DND-41 (cell line): ENCODE results near the gene ST6GALNAC4.
A peak's percentile ranks its signal among the peaks of the same experiment; 100 is the strongest.

Source experiments
- ATAC-seq: fragments of 200-7000 bp; cut with Tn5 transposase; 3 replicates; pipeline ENCODE4 v1.9.1; 2021; ENCODE audit warnings: low read depth; ENCODE audit not compliant: insufficient read depth
- DNase-seq: peaks from one replicate; pipeline ENCODE4 v3.0.0-alpha.2; 2020
- H2AFZ ChIP-seq: 2 replicates; pipeline ENCODE4 v1.6.0; 2012; ENCODE audit warnings: low read depth, low read length
- H3K27ac ChIP-seq: 2 replicates; pipeline ENCODE4 v1.5.1; 2012; ENCODE audit warnings: low read length, inconsistent platforms
- H3K27me3 ChIP-seq: fragments of 200-600 bp; sonication (generic); 2 replicates; pipeline ENCODE4 v1.6.0; 2012; ENCODE audit warnings: low read length, mild to moderate bottlenecking, inconsistent platforms; ENCODE audit not compliant: insufficient read depth, poor library complexity
- H3K36me3 ChIP-seq: 2 replicates; pipeline ENCODE4 v1.5.1; 2012; ENCODE audit warnings: low read length, inconsistent platforms; ENCODE audit not compliant: insufficient read depth
- H3K4me1 ChIP-seq: 2 replicates; pipeline ENCODE4 v1.5.1; 2012; ENCODE audit warnings: mild to moderate bottlenecking, low read length; ENCODE audit not compliant: insufficient read depth
- H3K4me2 ChIP-seq: 2 replicates; pipeline ENCODE4 v1.6.0; 2012; ENCODE audit warnings: mild to moderate bottlenecking, moderate library complexity, low read length, inconsistent platforms; ENCODE audit not compliant: insufficient read depth
- H3K4me3 ChIP-seq, 2 experiments: fragments of 200-600 bp in 1 of 2; shearing (Covaris generic) in 1 of 2; 2 replicates each; pipeline ENCODE4 v1.5.1; 2012 to 2016; ENCODE audit warnings: inconsistent platforms in 2 of 2, low read length in 2 of 2, mild to moderate bottlenecking in 2 of 2, low read depth in 1 of 2, moderate library complexity in 1 of 2
- H3K79me2 ChIP-seq: 2 replicates; pipeline ENCODE4 v1.6.0; 2012; ENCODE audit warnings: low read length, inconsistent platforms; ENCODE audit not compliant: insufficient read depth
- H3K9ac ChIP-seq: 2 replicates; pipeline ENCODE4 v1.6.0; 2012; ENCODE audit warnings: low read depth, mild to moderate bottlenecking, inconsistent platforms, low read length, moderate library complexity
- H3K9me3 ChIP-seq: 2 replicates; pipeline ENCODE4 v1.5.1; 2012; ENCODE audit warnings: low read length, moderate library complexity, mild to moderate bottlenecking, inconsistent platforms; ENCODE audit not compliant: insufficient read depth, severe bottlenecking
- H4K20me1 ChIP-seq: 2 replicates; pipeline ENCODE4 v1.6.0; 2012; ENCODE audit warnings: low read length; ENCODE audit not compliant: insufficient read depth
- CTCF ChIP-seq: IDR thresholded peaks from 2 replicates; pipeline ENCODE4 v1.5.1; 2012; ENCODE audit warnings: borderline replicate concordance, low read length, moderate library complexity, mild to moderate bottlenecking; ENCODE audit not compliant: poor library complexity, severe bottlenecking; ENCODE audit errors: extremely low read depth
- EZH2 ChIP-seq: IDR thresholded peaks from 3 replicates; pipeline ENCODE4 v1.6.1; 2012; ENCODE audit warnings: borderline replicate concordance, low read depth, mild to moderate bottlenecking, moderate library complexity, low read length, inconsistent platforms; ENCODE audit not compliant: severe bottlenecking

Gene ST6GALNAC4

GRCh38 chr9:127943731-127944144 lies 26.9 kb upstream of the ST6GALNAC4 start:
- peaks cover 22% of the 10 kb centered on the region; the same call in 1 of the 2 replicates for H3K36me3 ChIP-seq
- H3K9me3 ChIP-seq = no peaks in the 10 kb centered on the region
- peaks cover 6% of the 10 kb centered on the region; the same call in 1 of the 2 replicates for H3K4me1 ChIP-seq
- no peaks in the 10 kb centered on the region; the same call in 1 of the 2 replicates for H4K20me1 ChIP-seq
- DNase-seq (peak; percentile 83), ATAC-seq (peak; percentile 91)
- peak; percentile 83 for TF ChIP-seq CTCF
- no peak for TF ChIP-seq EZH2
- H3K4me2 ChIP-seq = no peak overlapping the region
- H3K79me2 ChIP-seq = no peaks in the 10 kb centered on the region
- H3K9ac ChIP-seq = no peak overlapping the region
- H3K27ac ChIP-seq = peak overlapping the region; percentile 50; the same call in 1 of the 2 replicates
- no peaks in the 10 kb centered on the region for H3K27me3 ChIP-seq
- no peak overlapping the region for H2AFZ ChIP-seq
- no peak overlapping the region for H3K4me3 ChIP-seq

- no peak overlapping the region for H2AFZ ChIP-seq
- DNase-seq (no peak), ATAC-seq (no peak; the same call in 2 of the 3 replicates)
- H3K4me3 ChIP-seq = no peak overlapping the region
- peaks cover 9% of the 10 kb centered on the region for H3K4me1 ChIP-seq
- peaks cover 22% of the 10 kb centered on the region; the same call in 1 of the 2 replicates for H3K36me3 ChIP-seq
- H3K9ac ChIP-seq = no peak overlapping the region
- no peaks in the 10 kb centered on the region for H3K9me3 ChIP-seq
- TF ChIP-seq EZH2 = no peak
- TF ChIP-seq CTCF = no peak
- H3K79me2 ChIP-seq = no peaks in the 10 kb centered on the region
- H3K4me2 ChIP-seq = no peak overlapping the region
- no peaks in the 10 kb centered on the region for H3K27me3 ChIP-seq
- H3K27ac ChIP-seq = no peak overlapping the region
- H4K20me1 ChIP-seq = no peaks in the 10 kb centered on the region
Observed at GRCh38 chr9:127943011-127943662, 26.3 kb upstream of the ST6GALNAC4 start.

- Histone ChIP-seq H3K9ac (peak overlapping the region; percentile 1; the same call in 1 of the 2 replicates), H3K36me3 (peaks cover 22% of the 10 kb centered on the region; the same call in 1 of the 2 replicates), H3K79me2 (peaks cover 2% of the 10 kb centered on the region), H3K4me1 (peaks cover 13% of the 10 kb centered on the region), H3K27ac (no peak overlapping the region), H3K27me3 (no peaks in the 10 kb centered on the region), H2AFZ (no peak overlapping the region), H3K4me3 (no peak overlapping the region), H3K9me3 (no peaks in the 10 kb centered on the region), H3K4me2 (no peak overlapping the region), H4K20me1 (no peaks in the 10 kb centered on the region)
- peak; percentile 72 for ATAC-seq
- DNase-seq = peak; percentile 59
- TF ChIP-seq CTCF (peak; percentile 88), EZH2 (no peak)
Observed at GRCh38 chr9:127942216-127943010, 25.6 kb upstream of the ST6GALNAC4 start.
